GM21717 (cell line): ENCODE data around the gene NAIF1.
A peak's percentile ranks its signal among the peaks of the same experiment; 100 is the strongest.
"Not testable (repeated sequence)": the region's sequence is repeated elsewhere in the genome, so short reads cannot be mapped to it uniquely, and the experiment has no call there.

Experiments
- ATAC-seq: cut with Tn5 transposase; IDR thresholded peaks from one replicate; pipeline ENCODE4 v1.9.1; 2021; ENCODE audit warnings: mild to moderate bottlenecking, moderate library complexity; ENCODE audit not compliant: unreplicated experiment

The NAIF1 gene

GRCh38 chr9:128066713-128067644 lies at the start of gene NAIF1:
NAIF1 (minus strand) TSS chr9:128067320; CDS start chr9:128067101, 219 bp downstream.
- ATAC-seq: peak; percentile 64

- no peak for ATAC-seq
Measured at GRCh38 chr9:128116104-128117083, 49.3 kb upstream of the NAIF1 start.

GRCh38 chr9:128115187-128116103 lies 48.3 kb upstream of the NAIF1 start:
- ATAC-seq: no peak

GRCh38 chr9:128114326-128115186 lies 47.4 kb upstream of the NAIF1 start:
- no peak for ATAC-seq

- ATAC-seq: no peak
Measured at GRCh38 chr9:128113526-128114325, 46.6 kb upstream of the NAIF1 start.

- ATAC-seq: not testable (repeated sequence)
Measured at GRCh38 chr9:128111726-128112125, 44.6 kb upstream of the NAIF1 start.

- ATAC-seq: no peak
Measured at GRCh38 chr9:128109050-128109709, 42.1 kb upstream of the NAIF1 start.

GRCh38 chr9:128108269-128109049 lies 41.3 kb upstream of the NAIF1 start:
- no peak for ATAC-seq

GRCh38 chr9:128107468-128108268 lies 40.5 kb upstream of the NAIF1 start:
- no peak for ATAC-seq

- ATAC-seq: no peak
Measured at GRCh38 chr9:128106940-128107467, 39.9 kb upstream of the NAIF1 start.

GRCh38 chr9:128106181-128106939 lies 39.2 kb upstream of the NAIF1 start:
- no peak for ATAC-seq

GRCh38 chr9:128105538-128106175 lies 38.5 kb upstream of the NAIF1 start:
- no peak for ATAC-seq

GRCh38 chr9:128104171-128104618 lies 37.1 kb upstream of the NAIF1 start:
- no peak for ATAC-seq

GRCh38 chr9:128103589-128103962 lies 36.5 kb upstream of the NAIF1 start:
- ATAC-seq: no peak
